CD1c-positive myeloid dendritic cell (primary cell): Measurements from ENCODE around the gene CLOCK.

Experiments used
- DNase-seq: peaks from one replicate; pipeline ENCODE4 v3.0.0-alpha.2; 2016; ENCODE audit errors: extremely low spot score

Gene CLOCK

DNA sequence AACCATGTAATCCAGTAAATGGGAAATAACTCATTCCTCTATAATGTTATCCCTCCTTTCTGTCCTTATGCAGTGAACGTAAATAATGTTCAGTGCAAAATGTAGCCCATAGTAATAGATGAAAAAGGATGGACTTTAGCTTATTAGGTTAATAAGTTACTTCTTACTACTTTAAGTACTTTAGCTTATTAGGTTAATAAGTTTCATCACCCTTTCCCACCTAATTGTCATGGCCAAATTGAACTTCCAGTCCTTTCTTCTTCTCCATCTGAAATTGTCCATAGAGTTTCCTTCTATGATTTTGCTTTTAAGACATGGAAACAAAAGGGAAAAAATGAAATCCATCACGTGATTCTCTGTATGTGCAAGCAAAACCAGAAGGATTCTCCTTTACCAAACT lies 166.1 kb downstream of the CLOCK start:
- no peak for DNase-seq

DNA sequence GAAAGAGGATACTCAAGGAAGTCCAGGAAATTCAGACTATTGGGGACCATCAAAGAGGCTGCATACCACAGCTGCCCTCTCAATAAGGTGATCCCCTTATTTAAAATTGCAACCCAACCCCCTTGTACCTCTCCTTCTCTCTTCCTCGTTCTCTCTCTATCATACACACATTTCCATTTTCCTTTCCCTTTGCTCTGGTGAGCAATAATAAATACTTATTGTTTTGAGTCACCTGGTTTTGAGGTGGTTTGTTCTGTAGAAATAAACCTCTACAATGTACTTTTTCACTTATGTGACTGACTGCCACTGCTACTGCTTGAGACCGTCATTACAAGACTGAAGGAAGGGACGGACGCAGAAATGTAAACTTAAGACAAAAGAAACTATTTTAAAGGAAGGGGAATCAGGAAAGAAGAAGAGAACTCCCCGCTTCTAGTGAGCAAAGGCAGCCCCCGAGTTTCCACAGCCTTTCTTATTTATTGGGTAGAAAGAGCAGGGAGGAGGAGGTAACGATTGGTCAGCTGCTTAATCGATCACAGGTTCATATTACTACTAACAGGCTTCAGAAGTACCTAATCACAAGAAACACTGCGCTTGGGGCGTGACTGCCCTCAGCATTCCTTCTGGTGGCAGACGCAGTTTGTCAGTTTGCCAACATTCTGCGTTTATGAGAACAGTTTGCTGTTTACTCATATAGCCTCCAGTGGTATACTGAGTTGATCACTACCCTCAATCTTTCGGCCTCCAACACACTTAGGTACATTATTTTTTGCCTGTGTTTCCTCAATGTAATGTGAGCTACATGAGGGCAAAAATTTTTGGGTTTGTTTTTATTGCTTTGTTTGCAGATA lies 167.9 kb downstream of the CLOCK start:
- no peak for DNase-seq
